DMS79 (cell line): ENCODE results near the gene SUCLG2.

Experiments used
- DNase-seq: peaks from one replicate; lab custom pipeline; 2025; lab: John Stamatoyannopoulos, UW

SUCLG2 gene

GRCh38 chr3:67458896-67459530, 195.4 kb downstream of the SUCLG2 start:
- no peak for DNase-seq

- no peak for DNase-seq
These were observed 196.0 kb downstream of the SUCLG2 start for GRCh38 chr3:67458408-67458807.

GRCh38 chr3:67453628-67454027, 200.8 kb downstream of the SUCLG2 start:
- no peak for DNase-seq

GRCh38 chr3:67450153-67450552, 204.3 kb downstream of the SUCLG2 start:
- no peak for DNase-seq

GRCh38 chr3:67447393-67447792, 207.0 kb downstream of the SUCLG2 start:
- DNase-seq: no peak

- no peak for DNase-seq
These were observed 216.6 kb downstream of the SUCLG2 start for GRCh38 chr3:67437789-67438188.

GRCh38 chr3:67437090-67437489, 217.3 kb downstream of the SUCLG2 start:
- DNase-seq: no peak

GRCh38 chr3:67433109-67433508, 221.3 kb downstream of the SUCLG2 start:
- no peak for DNase-seq

- no peak for DNase-seq
These were observed 222.5 kb downstream of the SUCLG2 start for GRCh38 chr3:67431887-67432286.

GRCh38 chr3:67423722-67424121, 230.7 kb downstream of the SUCLG2 start:
- DNase-seq: no peak

GRCh38 chr3:67421912-67422311, 232.5 kb downstream of the SUCLG2 start:
- no peak for DNase-seq

- DNase-seq: no peak
These were observed 234.6 kb downstream of the SUCLG2 start for GRCh38 chr3:67419779-67420178.

GRCh38 chr3:67419218-67419529, 235.2 kb downstream of the SUCLG2 start:
- no peak for DNase-seq

GRCh38 chr3:67418426-67419217, 235.8 kb downstream of the SUCLG2 start:
- DNase-seq: no peak

GRCh38 chr3:67416703-67417102, 237.7 kb downstream of the SUCLG2 start:
- DNase-seq: no peak

GRCh38 chr3:67415511-67415910, 238.9 kb downstream of the SUCLG2 start:
- no peak for DNase-seq

GRCh38 chr3:67414740-67415139, 239.7 kb downstream of the SUCLG2 start:
- no peak for DNase-seq

GRCh38 chr3:67405193-67405592, 249.2 kb downstream of the SUCLG2 start:
- DNase-seq: no peak

- no peak for DNase-seq
These were observed 251.5 kb downstream of the SUCLG2 start for GRCh38 chr3:67402873-67403272.

GRCh38 chr3:67401921-67402320, 252.5 kb downstream of the SUCLG2 start:
- no peak for DNase-seq

GRCh38 chr3:67400476-67400875, 253.9 kb downstream of the SUCLG2 start:
- no peak for DNase-seq

- DNase-seq: no peak
These were observed 265.2 kb downstream of the SUCLG2 start for GRCh38 chr3:67389176-67389575.

- DNase-seq: no peak
These were observed 265.7 kb downstream of the SUCLG2 start for GRCh38 chr3:67388738-67389137.

GRCh38 chr3:67386451-67386850, 268.0 kb downstream of the SUCLG2 start:
- DNase-seq: no peak
